GM18870 (cell line): ENCODE measurements around the gene RAB17.

Experiments used
- ATAC-seq: cut with Tn5 transposase; IDR thresholded peaks from one replicate; pipeline ENCODE4 v1.9.1; 2021; ENCODE audit warnings: moderate library complexity; ENCODE audit not compliant: unreplicated experiment

The RAB17 gene

GRCh38 chr2:237590272-237591140 is at the start of gene RAB17:
RAB17 (minus strand) TSS chr2:237590734; CDS start chr2:237586154, 4,580 bp downstream.
- no peak for ATAC-seq

GRCh38 chr2:237639836-237640220 is 49.3 kb upstream of the RAB17 start:
- ATAC-seq: no peak

- no peak for ATAC-seq
These were observed 48.7 kb upstream of the RAB17 start for GRCh38 chr2:237639052-237639835.

- ATAC-seq: no peak
These were observed 47.6 kb upstream of the RAB17 start for GRCh38 chr2:237638176-237638575.

- ATAC-seq: no peak
These were observed 47.0 kb upstream of the RAB17 start for GRCh38 chr2:237637429-237638135.

- no peak for ATAC-seq
These were observed 46.0 kb upstream of the RAB17 start for GRCh38 chr2:237636578-237636977.

- ATAC-seq: no peak
These were observed 42.6 kb upstream of the RAB17 start for GRCh38 chr2:237633061-237633561.

- ATAC-seq: no peak
These were observed 41.5 kb upstream of the RAB17 start for GRCh38 chr2:237631801-237632585.

GRCh38 chr2:237631007-237631785 is 40.7 kb upstream of the RAB17 start:
- ATAC-seq: no peak

- ATAC-seq: no peak
These were observed 39.9 kb upstream of the RAB17 start for GRCh38 chr2:237630216-237631000.

- ATAC-seq: no peak
These were observed 39.2 kb upstream of the RAB17 start for GRCh38 chr2:237629739-237630138.

GRCh38 chr2:237629188-237629534 is 38.6 kb upstream of the RAB17 start:
- no peak for ATAC-seq

GRCh38 chr2:237628247-237629187 is 38.0 kb upstream of the RAB17 start:
- ATAC-seq: no peak

GRCh38 chr2:237627441-237628246 is 37.1 kb upstream of the RAB17 start, which contains the start of gene LRRFIP1:
LRRFIP1 (plus strand) TSS chr2:237627587; CDS start chr2:237627645, 58 bp downstream.
- no peak for ATAC-seq

GRCh38 chr2:237626813-237627440 is 36.4 kb upstream of the RAB17 start:
- ATAC-seq: no peak

- no peak for ATAC-seq
These were observed 35.2 kb upstream of the RAB17 start for GRCh38 chr2:237625777-237626176.
